ENCODE results near the gene MEST. TPM values are rescaled to one million over a fixed set of nuclear protein-coding genes. Genes with fewer than 3 reads are reported as not detected.

The MEST gene
- total RNA-seq, 2 donors from 2014 or later: 7.2 to 27.8 TPM

- Histone ChIP-seq H3K27ac (no peak overlapping the region), H3K4me3 (no peak overlapping the region), H3K4me1 (no peaks in the 10 kb centered on the region), H3K36me3 (no peaks in the 10 kb centered on the region), H3K27me3 (no peaks in the 10 kb centered on the region), H3K9me3 (peaks cover 0 to 2% of the 10 kb centered on the region in 2 donors)
- TF ChIP-seq CTCF (IDR thresholded peaks at IDR 0.05): no peak
- DNase-seq (ENCODE audit: low spot score): no peak
Measured at GRCh38 chr7:130452951-130453350, 38.9 kb upstream of the MEST start.

GRCh38 chr7:130454959-130455358, 36.9 kb upstream of the MEST start:
- Histone ChIP-seq H3K4me3 (no peak overlapping the region), H3K4me1 (no peaks in the 10 kb centered on the region), H3K27ac (no peak overlapping the region), H3K36me3 (no peaks in the 10 kb centered on the region), H3K27me3 (no peaks in the 10 kb centered on the region), H3K9me3 (peaks cover 0 to 10% of the 10 kb centered on the region in 2 donors)
- DNase-seq (ENCODE audit: low spot score): no peak
- TF ChIP-seq CTCF (IDR thresholded peaks at IDR 0.05): no peak

- Histone ChIP-seq H3K27ac (no peak overlapping the region), H3K9me3 (peaks cover 0 to 10% of the 10 kb centered on the region in 2 donors), H3K4me1 (no peaks in the 10 kb centered on the region), H3K27me3 (no peaks in the 10 kb centered on the region), H3K36me3 (no peaks in the 10 kb centered on the region), H3K4me3 (no peak overlapping the region)
- no peak for TF ChIP-seq CTCF (IDR thresholded peaks at IDR 0.05)
- no peak for DNase-seq (ENCODE audit: low spot score)
Measured at GRCh38 chr7:130458257-130458656, 33.6 kb upstream of the MEST start.

- no peak for TF ChIP-seq CTCF (IDR thresholded peaks at IDR 0.05)
- H3K27me3 ChIP-seq: no peaks in the 10 kb centered on the region
- H3K36me3 ChIP-seq: no peaks in the 10 kb centered on the region
- no peak for DNase-seq (ENCODE audit: low spot score)
- peaks cover 0 to 15% of the 10 kb centered on the region in 2 donors for H3K9me3 ChIP-seq
- no peak overlapping the region for H3K27ac ChIP-seq
- no peak overlapping the region for H3K4me3 ChIP-seq
- H3K4me1 ChIP-seq: no peaks in the 10 kb centered on the region
Measured at GRCh38 chr7:130461272-130461671, 30.6 kb upstream of the MEST start.

- no peak for DNase-seq (ENCODE audit: low spot score)
- no peak overlapping the region for H3K4me3 ChIP-seq
- TF ChIP-seq CTCF (IDR thresholded peaks at IDR 0.05): no peak
- no peaks in the 10 kb centered on the region for H3K27me3 ChIP-seq
- H3K36me3 ChIP-seq: no peaks in the 10 kb centered on the region
- peaks cover 0 to 15% of the 10 kb centered on the region in 2 donors for H3K9me3 ChIP-seq
- H3K27ac ChIP-seq: no peak overlapping the region
- H3K4me1 ChIP-seq: no peaks in the 10 kb centered on the region
Measured at GRCh38 chr7:130463553-130464434, 28.1 kb upstream of the MEST start.

Data from right atrium auricular region (tissue), 2 donors.